ENCODE data around the gene TBCB.
"Not testable (repeated sequence)": the region's sequence is repeated elsewhere in the genome, so short reads cannot be mapped to it uniquely, and the experiment has no call there.

TBCB gene

DNA sequence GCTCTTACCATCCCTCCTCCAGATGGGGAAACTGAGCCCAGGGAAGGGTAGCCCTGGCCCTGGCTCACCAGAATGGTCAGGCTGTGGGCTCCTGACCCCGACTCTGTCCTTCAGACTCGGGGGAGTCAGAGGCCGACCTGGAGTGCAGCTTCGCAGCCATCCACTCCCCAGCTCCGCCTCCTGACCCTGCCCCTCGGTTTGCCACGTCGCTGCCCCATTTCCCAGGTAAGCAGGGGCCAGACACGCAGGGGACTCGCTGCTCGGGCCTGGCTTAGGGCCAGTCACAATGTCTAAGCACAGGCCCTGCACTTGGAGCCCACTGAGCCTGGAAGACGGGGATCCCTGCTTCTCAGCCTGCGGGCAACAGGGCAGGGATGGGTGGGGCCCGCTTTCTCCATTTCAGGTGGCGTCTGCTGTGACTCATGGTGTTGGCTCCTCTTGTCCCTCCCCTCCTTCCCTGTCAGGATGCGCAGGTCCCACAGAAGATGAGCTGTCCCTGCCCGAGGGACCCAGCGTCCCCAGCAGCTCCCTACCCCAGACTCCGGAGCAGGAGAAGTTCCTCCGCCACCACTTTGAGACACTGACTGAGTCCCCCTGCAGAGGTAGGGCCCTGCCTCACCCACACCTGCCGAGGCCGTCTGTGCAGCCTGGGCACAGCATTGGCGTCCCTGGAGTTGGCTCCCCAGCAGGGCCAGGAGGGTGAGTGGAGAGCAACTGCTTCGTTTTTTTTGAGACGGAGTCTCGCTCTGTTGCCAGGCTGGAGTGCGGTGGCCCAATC is 13.5 kb upstream of the TBCB start:
- no peak for DNase-seq (ENCODE audit: low read depth in 2 of 3, low spot score in 2 of 3)

DNA sequence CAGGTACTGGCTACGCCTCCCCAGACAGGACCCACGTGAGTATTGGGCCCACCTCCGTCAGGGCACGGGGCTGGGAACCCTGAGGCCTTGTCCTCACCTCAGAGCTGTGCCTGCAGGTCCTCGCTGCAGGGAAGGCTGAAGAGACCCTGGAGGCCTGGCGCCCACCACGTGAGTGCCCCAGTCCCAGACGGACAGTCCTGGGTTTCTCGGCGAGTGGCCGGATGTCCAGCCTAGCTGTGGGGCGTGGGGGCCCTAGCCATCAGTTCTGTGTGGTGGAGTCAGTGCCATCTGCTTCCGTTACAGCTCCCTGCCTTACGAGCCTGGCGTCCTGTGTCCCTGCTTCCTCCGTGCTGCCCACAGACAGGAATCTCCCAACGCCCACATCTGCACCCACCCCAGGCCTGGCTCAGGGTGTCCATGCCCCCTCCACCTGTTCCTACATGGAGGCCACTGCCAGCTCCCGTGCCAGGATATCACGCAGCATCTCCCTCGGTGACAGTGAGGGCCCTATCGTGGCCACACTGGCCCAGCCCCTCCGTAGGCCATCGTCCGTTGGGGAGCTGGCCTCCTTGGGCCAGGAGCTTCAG is 12.1 kb upstream of the TBCB start:
- DNase-seq (ENCODE audit: low read depth in 2 of 3, low spot score in 2 of 3), result no peak

DNA sequence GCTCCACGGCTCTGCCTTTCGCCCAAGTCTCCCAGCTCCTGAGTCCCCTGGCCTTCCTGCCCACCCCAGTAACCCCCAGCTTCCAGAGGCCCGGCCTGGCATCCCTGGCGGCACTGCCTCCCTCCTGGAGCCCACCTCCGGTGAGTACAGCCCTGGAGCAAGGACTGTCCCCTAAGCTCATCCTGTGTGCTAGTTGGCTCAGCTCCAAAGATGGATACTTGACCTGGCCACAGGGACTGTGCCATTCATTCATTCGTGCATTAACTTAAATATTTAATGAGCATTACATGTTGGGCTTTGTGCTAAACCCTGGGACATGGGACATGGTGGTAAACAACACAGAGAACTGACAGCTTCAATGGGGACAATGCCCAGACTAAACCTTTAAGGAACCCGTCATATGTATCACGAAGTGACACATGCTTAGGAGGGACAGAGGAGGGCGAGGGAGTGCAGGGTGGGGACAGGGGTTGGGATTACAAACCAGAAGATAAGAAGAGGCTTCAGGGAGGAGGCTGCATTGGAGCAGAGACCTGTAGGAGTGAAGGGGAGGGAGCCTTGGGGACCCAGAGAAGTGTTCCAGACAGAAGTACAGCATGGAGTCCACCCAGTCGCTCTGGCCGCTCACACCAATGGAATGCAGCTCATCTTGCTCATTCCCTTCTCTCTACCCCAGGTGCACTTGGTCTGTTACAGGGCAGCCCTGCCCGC is 11.3 kb upstream of the TBCB start:
- no peak for DNase-seq (ENCODE audit: low read depth in 2 of 3, low spot score in 2 of 3)

DNA sequence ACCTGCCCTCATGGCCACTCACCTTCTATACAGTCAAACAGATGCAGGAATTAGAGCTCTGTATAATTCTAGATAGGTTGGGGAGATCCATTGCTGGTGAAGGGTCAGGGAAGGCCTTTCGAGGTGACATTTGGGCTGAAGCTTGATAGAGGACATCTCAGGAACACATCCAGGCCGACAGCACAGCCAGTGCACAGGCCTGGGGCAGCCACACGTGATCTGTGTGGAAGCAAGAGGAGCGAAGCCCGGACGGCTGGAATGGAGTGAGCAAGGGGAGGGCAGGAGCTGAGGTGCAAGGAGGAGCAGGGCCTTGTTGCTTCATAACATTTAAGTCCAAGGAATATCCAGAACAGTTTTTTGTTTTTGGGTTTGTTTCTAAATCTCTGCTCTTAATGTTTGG is 8.8 kb upstream of the TBCB start:
- no peak for DNase-seq (ENCODE audit: low read depth in 2 of 3, low spot score in 2 of 3)

DNA sequence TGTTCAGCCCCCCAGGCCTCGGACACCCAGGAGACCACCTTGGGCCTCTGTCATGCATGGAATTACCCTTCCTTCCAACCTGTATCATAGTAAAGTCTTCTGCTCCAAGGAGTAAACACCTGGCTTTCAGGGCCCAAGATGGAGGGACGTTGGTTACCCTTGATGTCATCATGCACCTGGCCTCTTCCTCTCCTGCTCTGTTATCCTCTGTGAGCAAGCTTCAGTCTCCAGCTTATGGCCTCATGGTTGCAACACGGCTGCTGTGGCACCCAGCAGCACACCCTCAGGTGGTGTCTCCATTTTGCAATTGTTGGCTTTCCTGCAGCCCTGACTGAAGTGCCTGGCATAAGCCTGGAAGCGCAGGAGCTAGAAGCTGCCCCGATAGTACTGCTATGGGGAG is 8.3 kb upstream of the TBCB start:
- DNase-seq (ENCODE audit: low read depth in 2 of 3, low spot score in 2 of 3), result no peak

DNA sequence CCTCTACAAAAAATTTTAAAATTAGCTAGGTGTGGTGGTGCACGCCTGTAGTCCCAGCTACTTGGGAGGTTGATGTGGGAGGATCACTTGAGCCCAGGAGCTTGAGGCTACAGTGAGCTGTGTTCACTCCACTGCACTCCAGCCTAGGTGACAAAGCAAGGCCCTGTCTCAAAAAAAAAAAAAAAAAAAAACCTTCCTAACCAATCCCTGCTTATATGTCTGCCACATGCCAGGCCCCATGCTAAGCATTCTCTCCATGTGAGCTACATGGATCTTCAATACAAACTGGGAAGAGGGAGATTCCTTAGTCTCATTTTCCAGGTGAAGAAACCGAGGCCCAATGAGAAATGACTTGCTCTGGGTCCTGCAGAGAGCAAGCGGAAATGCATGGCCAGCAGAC is 6.6 kb upstream of the TBCB start:
- no peak for DNase-seq (ENCODE audit: low read depth in 2 of 3, low spot score in 2 of 3)

DNA sequence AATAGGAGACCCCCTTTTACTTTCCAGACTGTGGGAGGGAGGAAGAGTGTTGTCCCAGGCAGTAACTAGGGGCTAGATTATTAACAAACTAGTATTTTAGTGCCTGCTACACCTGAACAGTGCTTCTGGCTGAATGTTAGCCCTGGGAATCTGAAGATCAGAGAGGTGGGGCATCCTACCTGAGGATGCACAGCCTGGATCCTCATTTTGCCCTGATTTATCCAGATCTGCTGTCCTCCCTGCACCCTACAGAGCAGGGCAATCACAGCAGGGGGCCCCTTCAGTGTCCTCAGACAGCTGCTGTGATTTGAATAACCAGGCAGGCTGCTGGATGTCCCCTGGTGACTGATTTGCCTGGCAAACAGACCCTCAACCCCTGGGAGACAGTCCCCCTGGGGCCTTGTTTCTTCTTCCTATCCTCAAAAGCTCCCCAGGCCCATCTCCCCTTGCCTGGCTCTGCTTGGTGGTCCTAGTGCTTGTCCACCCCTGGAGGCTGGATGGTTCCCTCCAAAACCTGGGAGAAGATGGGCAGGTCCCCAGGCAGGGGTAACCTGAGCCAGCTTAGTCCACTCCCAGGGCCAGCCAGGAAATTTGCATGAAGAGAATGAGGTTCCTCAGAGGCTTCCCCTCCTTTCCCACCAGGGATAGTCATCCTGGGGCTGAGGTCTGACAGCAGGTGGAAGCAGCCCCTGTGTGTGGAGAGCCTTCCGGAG is 4.6 kb upstream of the TBCB start, which contains the start of gene OVOL3:
OVOL3 (plus strand) TSS at position 657 of the 713 bp plus-strand sequence. CDS start 60 bp downstream, outside the sequence.
- no peak for DNase-seq (ENCODE audit: low read depth in 2 of 3, low spot score in 2 of 3)

DNA sequence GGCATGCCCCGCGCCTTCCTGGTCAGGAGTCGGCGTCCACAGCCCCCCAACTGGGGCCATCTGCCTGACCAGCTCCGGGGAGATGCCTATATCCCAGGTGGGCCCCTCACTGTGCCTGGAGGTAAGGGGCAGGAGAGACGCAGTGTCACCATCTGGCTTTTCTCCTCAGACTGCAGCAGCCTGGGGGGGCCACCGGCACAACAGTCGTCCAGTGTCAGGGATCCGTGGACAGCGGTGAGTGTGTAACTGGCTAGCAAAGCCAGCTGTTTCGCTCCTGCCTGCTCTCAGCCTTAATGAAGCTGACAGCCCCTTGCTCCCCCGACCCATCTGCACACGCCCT is 4.1 kb upstream of the TBCB start:
- DNase-seq (ENCODE audit: low read depth in 2 of 3, low spot score in 2 of 3), result no peak

DNA sequence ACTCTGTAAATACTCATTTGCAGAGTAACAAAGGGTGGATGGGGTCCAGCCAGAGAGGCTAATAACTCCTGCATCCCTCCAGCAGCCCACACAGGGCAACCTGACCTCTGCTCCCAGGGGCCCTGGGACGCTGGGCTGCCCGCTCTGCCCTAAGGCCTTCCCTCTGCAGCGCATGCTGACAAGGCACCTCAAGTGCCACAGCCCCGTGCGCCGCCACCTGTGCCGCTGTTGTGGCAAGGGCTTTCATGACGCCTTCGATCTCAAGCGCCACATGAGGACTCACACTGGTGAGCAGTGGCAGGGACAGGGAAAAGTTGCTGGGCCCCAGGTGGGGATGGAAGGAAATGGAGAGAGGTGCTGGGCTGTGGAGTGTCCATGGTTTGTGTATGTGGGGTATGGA is 2.6 kb upstream of the TBCB start:
- no peak for DNase-seq (ENCODE audit: low read depth in 2 of 3, low spot score in 2 of 3)

DNA sequence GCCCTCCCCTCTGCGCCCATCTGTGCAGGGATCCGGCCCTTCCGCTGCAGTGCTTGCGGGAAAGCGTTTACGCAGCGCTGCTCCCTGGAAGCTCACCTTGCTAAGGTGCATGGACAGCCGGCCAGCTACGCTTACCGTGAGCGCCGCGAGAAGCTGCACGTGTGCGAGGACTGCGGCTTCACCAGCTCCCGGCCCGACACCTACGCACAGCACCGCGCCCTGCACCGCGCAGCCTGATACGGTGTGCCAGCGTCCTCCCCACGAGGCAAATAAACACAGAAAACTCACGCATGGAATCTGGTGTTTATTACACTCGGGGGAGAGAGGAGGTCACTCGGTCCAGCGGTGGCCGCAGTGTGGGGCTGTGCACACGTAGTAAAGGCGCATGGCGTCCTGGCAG is 1.8 kb upstream of the TBCB start:
- DNase-seq (ENCODE audit: low read depth in 2 of 3, low spot score in 2 of 3), result no peak

DNA sequence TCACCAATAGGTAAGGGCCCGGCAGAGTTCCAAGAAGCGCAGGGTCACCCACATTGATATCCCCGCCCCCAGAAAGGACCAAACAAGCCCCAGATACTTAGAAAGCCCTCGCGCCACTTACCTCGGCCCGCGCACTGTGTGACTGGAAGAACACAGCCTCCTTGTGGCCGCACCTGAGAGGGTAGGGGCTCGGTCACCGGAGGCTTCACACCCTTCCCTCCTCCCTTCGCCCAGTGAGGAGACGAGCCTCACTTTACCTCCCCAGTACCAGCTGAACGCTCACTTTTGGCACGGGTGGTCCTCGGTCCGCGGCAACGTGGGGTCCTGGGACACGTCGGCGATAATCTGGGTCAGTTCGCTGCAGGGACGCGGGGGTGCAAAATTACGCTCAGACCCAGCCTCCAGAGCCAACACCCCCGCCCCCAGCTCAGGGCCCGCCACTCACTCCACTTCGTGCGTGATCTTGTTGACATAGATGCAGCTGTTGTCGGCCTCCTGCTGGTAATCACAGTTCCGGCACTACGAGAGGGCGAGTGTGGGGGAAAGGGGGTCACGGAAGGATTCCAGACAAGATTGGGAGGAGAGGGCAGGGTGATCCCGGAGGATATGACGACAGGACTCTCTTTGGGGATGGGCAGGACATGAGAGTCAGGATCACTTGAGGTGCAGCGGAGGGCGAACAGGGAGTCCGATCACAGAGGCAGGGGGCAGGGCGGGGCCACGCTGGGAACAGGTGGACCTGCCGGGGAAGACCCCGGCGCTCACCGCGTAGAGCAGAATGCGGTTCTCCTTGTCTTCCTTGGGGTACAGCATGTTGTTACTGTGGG is 1.2 kb upstream of the TBCB start:
- no peak for DNase-seq (ENCODE audit: low read depth in 2 of 3, low spot score in 2 of 3)

DNA sequence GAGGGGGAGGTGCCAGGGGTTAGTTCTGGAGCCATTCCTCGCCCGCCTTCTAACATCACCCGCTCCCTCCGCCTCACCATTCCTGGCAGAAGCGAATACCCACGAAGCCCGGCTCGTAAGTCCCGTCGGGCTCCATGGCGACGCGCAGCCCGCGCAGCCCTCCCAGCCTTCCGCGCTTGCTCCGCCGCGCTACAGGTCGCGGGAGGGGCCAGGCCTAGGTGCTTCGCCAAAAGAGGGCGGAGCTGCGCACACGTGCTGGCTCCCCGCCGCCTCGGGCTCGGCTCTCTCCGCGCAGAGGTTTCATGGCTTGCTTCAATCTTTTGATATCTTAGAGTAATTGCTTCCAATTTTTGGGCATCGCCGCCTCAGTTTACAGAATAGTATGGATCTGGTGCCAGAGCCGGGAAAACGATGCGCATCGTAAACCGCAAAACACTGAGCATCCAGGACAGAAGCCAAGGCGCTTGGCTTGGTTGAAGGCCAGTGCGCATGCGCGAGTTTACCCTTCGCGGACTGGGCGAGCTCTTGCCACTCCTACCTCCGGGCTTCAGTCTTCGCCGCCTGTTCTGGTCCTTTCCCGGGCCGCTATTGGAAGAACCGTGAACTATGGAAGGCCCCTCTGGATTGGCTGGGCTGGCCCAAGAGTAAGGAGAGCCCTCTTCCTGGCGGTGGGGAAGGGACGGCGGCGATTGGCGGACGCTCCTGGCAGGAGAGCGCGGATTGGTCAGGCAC is 381 bp upstream of the TBCB start, which contains the start of gene POLR2I:
POLR2I (minus strand) TSS at position 155 of the 732 bp plus-strand sequence; CDS start at position 136, 19 bp downstream.
- peak; percentile 96 to 99 (median 99) for DNase-seq (ENCODE audit: low read depth in 2 of 3, low spot score in 2 of 3)

DNA sequence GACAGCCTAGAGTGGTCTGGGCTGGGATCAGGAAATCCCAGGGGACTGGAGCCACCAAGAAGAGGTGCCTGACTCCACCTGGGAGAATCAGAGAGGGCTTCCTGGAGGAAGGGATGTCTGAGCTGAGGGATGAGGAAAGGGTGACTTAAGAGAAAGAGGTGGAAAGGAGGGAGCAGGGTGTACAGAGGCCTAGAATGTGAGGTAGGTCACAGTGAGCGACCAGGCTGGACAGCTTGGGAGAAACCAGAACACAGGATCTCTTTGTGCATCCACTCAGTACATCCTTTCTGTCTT is 1.0 kb downstream of the TBCB start:
- no peak for DNase-seq (ENCODE audit: low read depth in 2 of 3, low spot score in 2 of 3)

DNA sequence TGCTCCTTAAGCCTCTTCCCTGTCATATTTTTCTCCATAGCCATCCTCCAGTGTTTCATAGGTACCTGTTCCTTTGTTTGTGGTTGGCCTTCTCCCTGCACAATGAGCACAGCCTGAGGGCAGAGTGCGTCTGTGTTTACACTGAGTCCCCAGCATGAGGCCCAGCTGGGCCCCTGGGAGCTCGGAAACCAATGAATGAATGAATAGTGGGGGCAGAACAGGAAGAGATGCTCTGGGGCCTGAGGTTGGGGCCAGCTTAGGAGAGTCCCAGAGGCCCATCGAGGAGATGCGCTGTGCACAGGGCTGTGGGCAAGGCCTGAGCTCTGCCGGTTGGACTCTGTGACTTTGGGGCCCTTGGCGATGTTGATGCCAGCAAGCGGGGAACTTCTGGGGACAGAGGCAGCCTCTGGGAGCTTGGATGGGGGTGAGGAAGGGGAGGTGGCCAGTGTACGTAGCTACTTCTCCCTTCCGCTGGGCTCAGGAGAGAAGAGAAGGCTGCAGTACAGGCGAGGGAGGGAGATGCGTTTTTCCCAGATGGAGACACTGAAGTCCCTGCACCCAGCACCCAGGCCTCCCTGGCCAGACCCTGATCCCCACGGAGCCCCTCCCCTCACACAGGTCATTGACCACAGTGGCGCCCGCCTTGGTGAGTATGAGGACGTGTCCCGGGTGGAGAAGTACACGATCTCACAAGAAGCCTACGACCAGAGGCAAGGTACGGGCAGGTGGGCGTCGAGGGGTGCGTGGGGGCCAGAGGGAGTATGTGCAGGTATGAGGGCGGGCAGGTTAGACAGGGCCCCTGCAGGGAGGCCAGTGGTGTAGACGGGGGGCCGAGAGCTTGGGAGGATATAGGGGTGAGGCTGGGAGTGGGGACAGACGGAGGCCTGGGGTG is 5.1 kb downstream of the TBCB start:
- no peak for DNase-seq (ENCODE audit: low read depth in 2 of 3, low spot score in 2 of 3)

DNA sequence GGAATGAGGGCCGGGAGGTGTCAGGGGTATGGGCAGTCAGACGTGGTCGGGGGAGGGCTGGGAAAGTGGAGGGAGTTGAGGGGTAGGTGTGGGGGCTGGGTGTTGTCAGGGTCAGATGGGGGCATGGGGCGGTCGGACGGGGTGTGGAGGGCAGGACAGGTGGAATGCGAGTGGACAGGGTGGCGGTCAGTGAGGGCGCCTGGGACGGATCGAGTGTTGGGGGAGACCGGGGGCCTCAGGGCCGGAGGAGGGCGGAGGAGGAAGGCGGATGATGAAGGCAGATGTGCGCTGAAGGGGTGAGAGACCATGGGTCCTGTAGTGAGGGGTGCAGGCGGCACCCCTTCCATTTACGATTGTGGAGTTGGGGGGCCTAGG is 5.7 kb downstream of the TBCB start:
- DNase-seq (ENCODE audit: low read depth in 2 of 3, low spot score in 2 of 3), result no peak

DNA sequence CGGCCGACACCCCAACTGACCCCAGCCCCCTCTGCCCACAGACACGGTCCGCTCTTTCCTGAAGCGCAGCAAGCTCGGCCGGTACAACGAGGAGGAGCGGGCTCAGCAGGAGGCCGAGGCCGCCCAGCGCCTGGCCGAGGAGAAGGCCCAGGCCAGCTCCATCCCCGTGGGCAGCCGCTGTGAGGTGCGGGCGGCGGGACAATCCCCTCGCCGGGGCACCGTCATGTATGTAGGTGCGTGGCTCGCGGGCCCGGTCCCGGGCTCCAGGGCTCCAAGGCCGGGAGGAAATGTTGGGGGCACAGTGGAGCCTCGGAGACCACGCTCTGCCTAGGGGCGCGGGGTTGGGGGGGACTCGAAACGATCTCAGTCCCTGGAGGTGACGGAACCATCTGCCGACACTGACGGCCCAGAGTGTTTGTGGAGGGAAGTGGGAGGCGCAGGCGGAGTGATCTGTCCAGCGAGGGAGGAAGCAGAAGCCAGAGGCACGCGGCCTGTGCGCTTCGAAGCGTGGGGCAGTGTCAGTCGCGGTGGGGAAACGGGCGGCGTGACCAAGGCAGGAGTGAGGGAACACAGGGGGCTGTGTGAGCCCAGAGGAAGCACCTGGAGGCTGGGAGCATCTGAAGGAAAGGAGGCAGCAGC is 6.3 kb downstream of the TBCB start:
- no peak for DNase-seq (ENCODE audit: low read depth in 2 of 3, low spot score in 2 of 3)

DNA sequence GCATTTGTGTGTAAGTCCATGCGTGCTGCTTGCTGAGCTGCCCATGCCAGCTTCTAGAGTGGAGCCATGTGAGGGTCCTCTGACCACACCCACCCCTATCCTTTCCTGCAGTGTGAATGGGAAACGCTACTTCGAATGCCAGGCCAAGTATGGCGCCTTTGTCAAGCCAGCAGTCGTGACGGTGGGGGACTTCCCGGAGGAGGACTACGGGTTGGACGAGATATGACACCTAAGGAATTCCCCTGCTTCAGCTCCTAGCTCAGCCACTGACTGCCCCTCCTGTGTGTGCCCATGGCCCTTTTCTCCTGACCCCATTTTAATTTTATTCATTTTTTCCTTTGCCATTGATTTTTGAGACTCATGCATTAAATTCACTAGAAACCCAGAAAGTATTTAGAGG is 10.3 kb downstream of the TBCB start:
- no peak for DNase-seq (ENCODE audit: low read depth in 2 of 3, low spot score in 2 of 3)

DNA sequence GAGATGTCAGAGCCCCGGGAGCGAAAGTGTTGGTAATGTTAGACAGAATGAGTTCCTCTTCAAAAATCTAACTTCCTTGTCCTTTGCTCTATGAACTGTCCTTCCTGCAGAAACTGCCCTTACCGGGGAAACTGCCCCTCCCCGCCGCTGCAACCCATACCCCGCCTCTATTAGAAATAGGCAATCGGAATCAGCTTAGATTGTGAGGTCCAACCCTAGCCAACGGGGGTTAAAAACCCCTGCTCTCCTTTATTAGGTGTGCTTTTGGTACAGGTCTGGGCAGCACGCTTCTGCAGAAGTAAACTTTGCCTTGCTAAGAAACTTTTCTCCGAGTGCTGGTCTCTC is 13.1 kb downstream of the TBCB start:
- DNase-seq (ENCODE audit: low read depth in 2 of 3, low spot score in 2 of 3), result no peak

DNA sequence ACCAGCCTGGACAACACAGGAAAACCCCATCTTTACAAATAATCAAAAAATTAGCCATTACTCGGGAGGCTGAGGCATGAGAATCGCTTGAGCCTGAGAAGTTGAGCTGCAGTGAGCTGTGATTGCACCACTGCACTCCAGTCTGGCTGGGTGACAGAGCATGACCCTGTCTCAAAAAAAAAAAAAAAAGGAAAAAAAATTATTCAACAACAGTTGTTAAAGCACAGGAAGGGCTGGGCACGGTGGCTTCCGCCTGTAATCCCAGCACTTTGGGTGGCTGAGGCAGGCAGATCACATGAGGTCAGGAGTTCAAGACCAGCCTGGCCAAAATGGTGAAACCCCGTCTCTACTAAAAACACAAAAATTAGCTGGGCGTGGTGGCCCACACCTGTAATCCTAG is 16.0 kb downstream of the TBCB start:
- not testable (repeated sequence) for DNase-seq (ENCODE audit: low read depth in 2 of 3, low spot score in 2 of 3)

Data from activated CD8-positive, alpha-beta memory T cell treated with anti-CD3 and anti-CD28 coated beads for 48 hours (primary cell).